Effector memory CD4-positive, alpha-beta T cell (primary cell): ENCODE data around the gene TSPEAR.

Source experiments
- DNase-seq, 3 donors: peaks; one replicate each; pipeline ENCODE4 v3.0.0-alpha.2; 2020
- H3K27ac ChIP-seq: 2 replicates; pipeline ENCODE4 v1.7.0; 2013; ENCODE audit warnings: mild to moderate bottlenecking, low read length, moderate library complexity; ENCODE audit not compliant: insufficient read depth, poor library complexity, severe bottlenecking
- H3K27me3 ChIP-seq: replicated peaks from 2 replicates; pipeline ENCODE4 v1.7.0; 2013; ENCODE audit warnings: mild to moderate bottlenecking, low read length; ENCODE audit not compliant: insufficient read depth, control insufficient read depth, poor library complexity, severe bottlenecking
- H3K36me3 ChIP-seq: 2 replicates; pipeline ENCODE4 v1.7.0; 2013; ENCODE audit warnings: mild to moderate bottlenecking, low read length, moderate library complexity; ENCODE audit not compliant: control insufficient read depth, insufficient read depth
- H3K4me1 ChIP-seq: 2 replicates; pipeline ENCODE4 v1.7.0; 2013; ENCODE audit warnings: low read length, mild to moderate bottlenecking; ENCODE audit not compliant: control insufficient read depth, insufficient read depth, poor library complexity, severe bottlenecking
- H3K4me3 ChIP-seq: 2 replicates; pipeline ENCODE4 v1.7.0; 2013; ENCODE audit warnings: low read length, low read depth, mild to moderate bottlenecking; ENCODE audit not compliant: insufficient read depth, poor library complexity, severe bottlenecking
- H3K9me3 ChIP-seq: 2 replicates; pipeline ENCODE4 v1.7.0; 2013; ENCODE audit warnings: mild to moderate bottlenecking, low read length, moderate library complexity; ENCODE audit not compliant: control insufficient read depth

The TSPEAR gene

GRCh38 chr21:44489962-44490361, 221.4 kb downstream of the TSPEAR start:
- H3K36me3 ChIP-seq = no peaks in the 10 kb centered on the region
- no peaks in the 10 kb centered on the region for H3K27me3 ChIP-seq
- H3K4me3 ChIP-seq = no peak overlapping the region
- no peaks in the 10 kb centered on the region for H3K9me3 ChIP-seq
- H3K4me1 ChIP-seq = no peaks in the 10 kb centered on the region
- no peak overlapping the region for H3K27ac ChIP-seq
- DNase-seq = no peak

- no peak for DNase-seq
- no peaks in the 10 kb centered on the region for H3K9me3 ChIP-seq
Measured at GRCh38 chr21:44487831-44488230, 223.5 kb downstream of the TSPEAR start.

GRCh38 chr21:44486302-44486701, 225.1 kb downstream of the TSPEAR start:
- no peak overlapping the region for H3K27ac ChIP-seq
- H3K4me1 ChIP-seq = no peaks in the 10 kb centered on the region
- DNase-seq = no peak
- H3K27me3 ChIP-seq = no peaks in the 10 kb centered on the region
- no peak overlapping the region for H3K4me3 ChIP-seq
- H3K9me3 ChIP-seq = no peaks in the 10 kb centered on the region
- H3K36me3 ChIP-seq = no peaks in the 10 kb centered on the region

More at GRCh38 chr21:44487831-44488230, 223.5 kb downstream of the TSPEAR start:
- Histone ChIP-seq H3K4me3 (no peak overlapping the region), H3K4me1 (no peaks in the 10 kb centered on the region), H3K27ac (no peak overlapping the region), H3K27me3 (no peaks in the 10 kb centered on the region), H3K36me3 (no peaks in the 10 kb centered on the region)

DNA sequence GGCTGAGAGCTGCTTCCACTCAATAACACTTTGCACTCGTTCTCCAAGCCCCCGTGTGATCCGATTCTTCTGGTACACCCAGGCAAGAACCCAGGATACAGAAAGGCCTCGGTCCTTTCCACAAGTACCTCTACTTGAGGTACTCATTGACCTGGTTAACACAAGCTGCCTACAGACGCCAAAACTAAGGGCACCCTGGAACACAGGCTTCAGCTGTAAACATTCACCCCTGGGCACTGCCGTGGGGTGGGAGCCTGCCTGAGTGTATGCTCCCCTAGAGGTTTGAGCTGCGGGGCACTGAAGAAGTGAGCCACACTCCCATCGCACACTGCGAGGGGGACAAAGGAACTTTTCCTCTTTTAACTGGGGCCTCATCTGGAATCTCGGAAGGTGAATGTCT, 225.6 kb downstream of the TSPEAR start:
- Histone ChIP-seq H3K36me3 (no peaks in the 10 kb centered on the region), H3K27ac (no peak overlapping the region), H3K9me3 (no peaks in the 10 kb centered on the region), H3K27me3 (no peaks in the 10 kb centered on the region), H3K4me3 (no peak overlapping the region), H3K4me1 (no peaks in the 10 kb centered on the region)
- no peak for DNase-seq

DNA sequence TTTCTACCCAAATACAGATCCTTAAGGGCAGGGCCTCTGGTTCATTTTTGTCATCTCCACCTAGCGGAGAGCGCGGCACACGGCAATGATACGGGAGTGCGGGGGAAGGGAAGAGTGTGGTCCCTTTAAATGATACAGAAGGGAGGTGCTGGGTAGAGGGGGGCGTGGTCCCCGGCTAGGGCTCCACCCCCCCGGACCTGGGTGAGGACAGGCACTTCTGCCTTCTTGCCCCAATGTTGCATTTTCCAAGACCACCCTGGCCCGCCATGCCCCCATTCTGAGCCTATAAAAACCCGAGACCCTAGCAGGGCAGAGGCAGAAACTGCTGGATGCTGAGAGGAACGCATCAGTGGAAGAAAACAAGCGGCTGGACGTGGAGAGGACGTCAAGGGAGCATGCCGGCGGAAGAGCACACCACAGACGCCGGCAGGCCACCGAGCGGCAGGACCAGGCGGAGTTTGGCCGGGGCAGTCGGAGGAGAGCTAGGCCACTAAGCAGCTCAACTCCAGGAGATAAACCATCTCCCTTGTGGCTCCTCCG, 226.0 kb downstream of the TSPEAR start:
- Histone ChIP-seq H3K4me1 (no peaks in the 10 kb centered on the region), H3K27me3 (no peaks in the 10 kb centered on the region), H3K36me3 (no peaks in the 10 kb centered on the region), H3K9me3 (no peaks in the 10 kb centered on the region), H3K4me3 (no peak overlapping the region), H3K27ac (no peak overlapping the region)
- DNase-seq = peak in 2 of 3 donors; percentile 9 to 25

- Histone ChIP-seq H3K4me1 (no peaks in the 10 kb centered on the region), H3K27ac (no peak overlapping the region), H3K27me3 (no peaks in the 10 kb centered on the region), H3K36me3 (no peaks in the 10 kb centered on the region), H3K4me3 (no peak overlapping the region), H3K9me3 (no peaks in the 10 kb centered on the region)
- no peak for DNase-seq
Measured at GRCh38 chr21:44484498-44485253, 226.7 kb downstream of the TSPEAR start.

DNA sequence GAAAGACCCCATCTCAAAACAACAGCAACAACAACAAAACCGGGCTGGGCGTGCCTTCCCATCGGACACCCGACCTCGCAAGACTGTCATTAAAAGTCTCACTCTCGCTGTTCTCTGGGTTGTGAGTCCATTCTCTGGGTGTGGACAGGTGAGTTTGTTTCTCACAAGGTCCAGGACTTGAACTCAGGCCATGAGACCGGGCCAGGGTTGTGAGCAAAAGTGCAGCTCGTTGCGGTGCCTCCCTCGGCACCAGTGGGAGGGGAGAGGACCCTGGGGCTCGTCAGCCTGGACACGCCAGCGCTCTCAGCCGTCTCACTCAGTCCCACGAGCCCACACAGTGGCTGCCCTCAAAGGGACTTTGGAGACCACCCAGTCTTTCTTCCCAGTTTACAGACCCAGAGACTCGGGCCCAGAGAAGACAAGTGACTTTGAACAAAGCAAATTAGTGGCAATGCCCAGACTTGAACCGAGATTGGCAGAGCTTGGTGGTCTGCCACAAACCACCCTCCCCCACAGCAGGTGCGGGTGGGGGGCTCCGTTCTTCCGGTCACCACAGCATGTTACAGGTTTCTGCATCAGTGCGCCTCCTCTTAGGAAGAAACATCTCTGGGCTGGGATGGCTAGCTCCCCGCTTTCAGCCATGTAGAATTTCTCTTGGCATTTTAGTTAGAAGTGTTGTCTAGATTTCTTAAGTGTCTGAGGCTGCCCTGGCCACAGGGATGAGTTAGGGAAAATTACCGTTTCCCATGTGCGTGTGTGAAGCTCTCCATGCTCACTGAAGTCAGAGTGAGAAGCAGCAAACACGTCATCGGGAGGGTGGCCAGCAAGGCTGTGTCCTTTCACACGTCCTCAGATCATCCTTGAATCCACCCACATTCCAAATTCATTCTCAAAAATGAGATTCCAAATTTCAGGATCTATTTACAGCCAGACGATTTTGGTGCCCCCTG, 227.8 kb downstream of the TSPEAR start:
- Histone ChIP-seq H3K9me3 (no peaks in the 10 kb centered on the region), H3K36me3 (no peaks in the 10 kb centered on the region), H3K27ac (no peak overlapping the region), H3K27me3 (no peaks in the 10 kb centered on the region), H3K4me3 (no peak overlapping the region), H3K4me1 (no peaks in the 10 kb centered on the region)
- DNase-seq = no peak

DNA sequence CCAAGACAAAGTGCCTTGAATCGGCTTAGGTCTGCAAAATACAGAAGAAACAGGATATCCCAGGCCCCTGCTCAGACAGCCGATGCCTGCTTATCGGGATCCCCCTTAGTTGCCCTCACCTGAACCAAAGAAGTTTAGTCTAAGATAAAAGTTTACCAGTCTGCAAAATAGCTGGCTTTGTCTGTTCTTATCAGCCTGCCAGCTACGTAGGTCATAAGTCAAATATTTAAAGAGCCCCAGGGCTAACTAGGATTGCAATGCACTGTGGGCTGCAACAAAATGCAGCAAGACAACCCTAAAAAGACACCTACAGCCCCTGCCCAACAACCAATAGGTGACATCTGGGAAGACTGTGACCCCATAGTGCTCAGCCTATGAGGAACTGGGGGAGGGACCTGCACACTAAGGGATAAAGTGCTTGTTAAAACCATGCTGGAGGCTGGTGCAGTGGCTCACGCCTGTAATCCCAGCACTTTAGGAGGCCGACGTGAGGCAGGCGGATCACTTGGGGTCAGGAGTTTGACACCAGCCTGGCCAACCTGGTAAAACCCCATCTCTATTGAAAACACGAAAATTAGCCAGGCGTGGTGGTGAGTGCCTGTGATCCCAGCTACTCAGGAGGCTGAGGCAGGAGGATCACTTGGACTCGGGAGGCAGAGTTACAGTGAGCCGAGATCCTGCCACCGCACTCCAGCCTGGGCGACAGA, 228.6 kb downstream of the TSPEAR start:
- H3K4me1 ChIP-seq = no peaks in the 10 kb centered on the region
- no peak for DNase-seq

GRCh38 chr21:44480200-44481053, 230.9 kb downstream of the TSPEAR start:
- H3K4me3 ChIP-seq = no peak overlapping the region
- H3K27ac ChIP-seq = no peak overlapping the region
- H3K9me3 ChIP-seq = no peaks in the 10 kb centered on the region
- H3K27me3 ChIP-seq = no peaks in the 10 kb centered on the region
- no peak for DNase-seq
- H3K4me1 ChIP-seq = no peaks in the 10 kb centered on the region
- H3K36me3 ChIP-seq = no peaks in the 10 kb centered on the region

More for the DNA sequence above, 228.6 kb downstream of the TSPEAR start:
- H3K9me3 ChIP-seq = no peaks in the 10 kb centered on the region
- H3K4me3 ChIP-seq = no peak overlapping the region
- H3K27ac ChIP-seq = no peak overlapping the region
- no peaks in the 10 kb centered on the region for H3K27me3 ChIP-seq
- H3K36me3 ChIP-seq = no peaks in the 10 kb centered on the region
